WTC11 (cell line): ENCODE data around the gene NR2F2.

Source experiments
- FOXK1 ChIP-seq: sonication (generic); formaldehyde crosslinking; IDR thresholded peaks from 2 replicates; pipeline ENCODE4 v1.8.0; 2022; ENCODE audit warnings: mild to moderate bottlenecking, moderate library complexity, missing genetic modification reagents
- NFYB ChIP-seq: sonication (generic); formaldehyde crosslinking; conservative IDR thresholded peaks from 2 replicates; pipeline ENCODE4 v1.8.0; 2022; ENCODE audit warnings: low read depth, missing genetic modification reagents
- PRDM15 ChIP-seq: sonication (generic); formaldehyde crosslinking; IDR thresholded peaks from 2 replicates; pipeline ENCODE4 v1.8.0; 2022; ENCODE audit warnings: missing genetic modification reagents
- ZNF263 ChIP-seq: sonication (generic); formaldehyde crosslinking; IDR thresholded peaks from 2 replicates; pipeline ENCODE4 v1.8.1; 2022; ENCODE audit warnings: low read depth, mild to moderate bottlenecking, moderate library complexity, missing genetic modification reagents

GRCh38 chr15:96322536-96323318, 7.8 kb upstream of the NR2F2 start:
- TF ChIP-seq FOXK1 (CRISPR knock-in tag), result no peak
- no peak for TF ChIP-seq ZNF263
- TF ChIP-seq PRDM15 (CRISPR knock-in tag), result no peak
- no peak for TF ChIP-seq NFYB
